ENCODE measurements around the gene PLA2G2C.

PLA2G2C gene

GRCh38 chr1:20169932-20170331 is 16.4 kb downstream of the PLA2G2C start:
- no peak for DNase-seq (ENCODE audit: extremely low read depth, low read depth)
- no peak overlapping the region for H3K4me3 ChIP-seq (replicated peaks; ENCODE audit: low read depth, low read length)
- TF ChIP-seq CTCF (IDR thresholded peaks at IDR 0.05; ENCODE audit: low read depth, low read length, missing control alignments), result no peak

- TF ChIP-seq CTCF (IDR thresholded peaks at IDR 0.05; ENCODE audit: low read depth, low read length, missing control alignments), result no peak
These were observed 17.5 kb downstream of the PLA2G2C start for GRCh38 chr1:20168564-20169491.

DNA sequence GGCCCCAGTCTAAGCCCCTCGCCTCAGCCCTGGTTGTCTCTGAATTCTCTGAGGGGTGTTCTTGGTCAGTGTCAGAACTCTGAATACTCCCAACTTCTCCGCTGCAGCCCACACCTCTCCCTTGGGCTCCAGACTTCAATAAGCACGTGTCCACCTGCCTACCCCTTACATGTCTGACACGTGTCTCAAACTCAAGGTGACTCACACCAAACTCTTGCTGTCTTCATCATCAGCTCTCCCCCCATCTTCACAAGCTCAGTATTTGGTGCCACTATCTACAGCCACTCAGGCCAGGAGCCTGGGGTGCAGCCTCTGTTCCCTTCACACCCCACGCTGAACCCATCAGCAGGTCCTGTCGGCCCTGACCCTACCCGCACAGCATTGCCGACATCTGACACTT is 19.2 kb downstream of the PLA2G2C start:
- no peak for DNase-seq (ENCODE audit: extremely low read depth, low read depth)
- no peak overlapping the region for H3K4me3 ChIP-seq (replicated peaks; ENCODE audit: low read depth, low read length)
- no peak for TF ChIP-seq CTCF (IDR thresholded peaks at IDR 0.05; ENCODE audit: low read depth, low read length, missing control alignments)

More at GRCh38 chr1:20168564-20169491, 17.5 kb downstream of the PLA2G2C start:
- no peak overlapping the region for H3K4me3 ChIP-seq (replicated peaks; ENCODE audit: low read depth, low read length)
- DNase-seq (ENCODE audit: extremely low read depth, low read depth), result no peak

DNA sequence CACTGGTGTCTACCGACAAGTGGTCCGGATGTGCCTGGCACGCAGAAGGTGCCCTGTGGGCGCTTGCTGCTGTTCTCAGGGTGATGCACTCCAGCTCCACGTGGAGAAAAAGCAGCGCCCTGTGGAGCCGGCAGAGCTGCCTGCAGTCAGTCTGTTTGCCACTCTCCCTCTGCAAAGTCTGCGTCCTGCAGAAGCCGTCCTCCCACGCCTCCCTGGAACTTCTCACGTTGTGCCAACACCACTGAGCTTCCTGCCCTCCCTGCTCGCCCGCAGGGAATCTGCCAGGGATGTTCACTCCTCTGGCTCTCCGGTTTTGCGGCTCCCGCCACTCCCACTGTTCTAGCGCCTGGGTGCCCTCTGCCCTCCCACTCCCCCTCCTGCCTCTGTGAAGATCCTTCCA is 20.3 kb downstream of the PLA2G2C start:
- no peak for DNase-seq (ENCODE audit: extremely low read depth, low read depth)
- no peak overlapping the region for H3K4me3 ChIP-seq (replicated peaks; ENCODE audit: low read depth, low read length)
- TF ChIP-seq CTCF (IDR thresholded peaks at IDR 0.05; ENCODE audit: low read depth, low read length, missing control alignments), result no peak

DNA sequence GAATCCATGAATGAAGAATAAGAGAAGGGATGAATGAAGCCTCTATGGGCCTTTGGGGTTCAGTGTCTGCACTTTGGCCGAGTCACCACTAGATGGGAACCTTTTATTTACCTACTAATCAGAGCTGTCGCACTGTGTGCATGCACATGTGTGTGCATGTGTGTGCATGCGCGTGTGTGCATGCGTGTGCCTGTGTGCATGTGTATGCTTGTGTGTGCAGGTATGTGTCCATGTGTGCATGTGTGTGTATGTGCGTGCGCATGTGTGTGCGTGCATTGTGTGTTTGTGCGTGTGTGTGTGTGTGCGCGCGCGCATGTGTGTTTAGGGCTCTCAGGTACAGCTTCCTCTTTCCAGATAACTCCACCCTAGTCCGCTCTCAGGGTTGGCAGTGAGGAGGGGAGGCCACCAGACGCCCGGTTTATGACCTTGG is 20.8 kb downstream of the PLA2G2C start:
- DNase-seq (ENCODE audit: extremely low read depth, low read depth), result no peak
- no peak overlapping the region for H3K4me3 ChIP-seq (replicated peaks; ENCODE audit: low read depth, low read length)
- peak; percentile 36 for TF ChIP-seq CTCF (IDR thresholded peaks at IDR 0.05; ENCODE audit: low read depth, low read length, missing control alignments)

- no peak overlapping the region for H3K4me3 ChIP-seq (replicated peaks; ENCODE audit: low read depth, low read length)
- TF ChIP-seq CTCF (IDR thresholded peaks at IDR 0.05; ENCODE audit: low read depth, low read length, missing control alignments), result no peak
- DNase-seq (ENCODE audit: extremely low read depth, low read depth), result no peak
These were observed 21.6 kb downstream of the PLA2G2C start for GRCh38 chr1:20164694-20165202.
